NOMO-1 (cell line): ENCODE data around the gene AHRR.
"Not testable (repeated sequence)": the region's sequence is repeated elsewhere in the genome, so short reads cannot be mapped to it uniquely, and the experiment has no call there.

Experiments
- DNase-seq, 2 experiments: peaks; one replicate each; lab custom pipeline; 2025; ENCODE audit not compliant: unreplicated experiment in 2 of 2; lab: John Stamatoyannopoulos, UW

AHRR gene

DNA sequence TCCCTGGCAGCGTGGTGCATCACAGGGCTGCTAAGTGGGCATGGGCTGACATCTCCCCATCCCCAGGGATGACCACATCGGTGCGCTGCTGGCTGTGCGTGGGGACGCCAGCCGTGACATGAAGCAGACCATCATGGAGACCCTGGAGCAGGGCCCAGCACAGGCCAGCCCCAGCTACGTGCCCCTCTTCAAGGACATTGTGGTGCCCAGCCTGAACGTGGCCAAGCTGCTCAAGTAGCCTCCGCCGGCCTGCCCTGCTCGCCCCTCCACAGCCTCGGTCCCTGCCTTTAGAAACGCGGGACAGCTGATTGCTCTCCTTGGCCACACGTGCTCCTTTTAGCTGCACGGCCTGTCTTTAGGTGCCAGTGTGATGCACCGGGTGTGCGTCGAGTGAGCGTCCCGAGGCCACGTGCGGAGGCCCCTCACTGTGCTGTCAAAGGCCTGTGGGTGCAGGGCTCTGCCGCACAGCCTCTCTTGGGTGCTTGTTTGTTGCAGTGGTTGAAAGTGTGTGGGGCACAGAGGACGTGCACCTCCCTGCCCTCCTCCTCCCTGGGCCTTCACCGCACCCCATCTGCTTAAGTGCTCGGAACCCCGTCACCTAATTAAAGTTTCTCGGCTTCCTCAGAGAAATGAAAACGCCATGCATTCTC, 145.3 kb downstream of the AHRR start:
- no peak for DNase-seq

DNA sequence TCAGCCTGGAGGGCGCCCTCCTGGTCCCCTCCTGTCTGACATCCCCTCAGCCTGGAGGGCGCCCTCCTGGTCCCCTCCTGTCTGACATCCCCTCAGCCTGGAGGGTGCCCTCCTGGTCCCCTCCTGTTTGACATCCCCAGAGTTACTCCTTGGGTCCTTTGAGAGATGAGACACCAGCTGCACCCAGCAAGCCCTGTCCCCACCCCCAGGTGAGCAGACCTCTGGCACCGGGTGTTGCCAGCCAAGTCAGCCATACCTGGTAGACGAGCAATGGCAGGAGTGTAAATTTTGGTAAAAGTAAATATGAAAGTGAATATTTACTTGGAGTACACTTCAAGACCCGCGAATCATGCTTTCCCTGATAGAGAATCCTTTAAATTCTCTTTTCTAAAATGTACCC, 146.9 kb downstream of the AHRR start:
- no peak for DNase-seq

DNA sequence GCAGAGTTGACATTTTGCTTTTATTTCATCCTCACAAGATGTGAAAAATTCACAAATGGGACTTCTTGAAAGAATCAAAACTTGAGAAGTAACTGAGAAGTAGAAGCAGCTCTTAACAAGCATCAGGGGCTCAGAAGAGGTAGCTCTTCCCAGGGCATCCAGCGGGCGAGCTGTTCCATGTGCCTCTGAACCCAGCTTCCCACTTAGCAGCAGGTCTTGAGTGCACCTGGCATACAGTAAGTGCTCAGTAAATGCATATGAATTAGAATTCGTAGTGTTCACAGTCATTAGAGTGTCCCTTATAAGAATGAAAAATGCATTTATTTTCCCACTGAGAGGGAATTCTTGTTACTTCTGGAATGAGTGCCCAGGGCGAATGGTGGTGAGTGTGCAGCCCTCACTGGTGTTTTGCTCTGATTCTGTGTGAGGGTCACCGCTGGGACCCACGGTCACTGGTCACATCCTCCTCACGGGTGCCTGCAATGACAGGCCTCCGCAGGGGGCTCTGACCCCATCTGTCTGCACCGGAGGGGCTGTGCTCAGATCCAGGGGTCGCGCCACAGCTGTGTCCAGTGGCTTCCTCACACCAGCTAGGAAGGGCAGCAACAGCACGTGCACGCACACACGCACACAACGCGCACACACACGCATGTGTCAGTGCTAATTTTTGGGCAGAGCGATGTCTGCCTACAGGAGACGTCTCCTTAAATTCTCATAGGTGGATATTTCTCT, 148.4 kb downstream of the AHRR start:
- DNase-seq: no peak

DNA sequence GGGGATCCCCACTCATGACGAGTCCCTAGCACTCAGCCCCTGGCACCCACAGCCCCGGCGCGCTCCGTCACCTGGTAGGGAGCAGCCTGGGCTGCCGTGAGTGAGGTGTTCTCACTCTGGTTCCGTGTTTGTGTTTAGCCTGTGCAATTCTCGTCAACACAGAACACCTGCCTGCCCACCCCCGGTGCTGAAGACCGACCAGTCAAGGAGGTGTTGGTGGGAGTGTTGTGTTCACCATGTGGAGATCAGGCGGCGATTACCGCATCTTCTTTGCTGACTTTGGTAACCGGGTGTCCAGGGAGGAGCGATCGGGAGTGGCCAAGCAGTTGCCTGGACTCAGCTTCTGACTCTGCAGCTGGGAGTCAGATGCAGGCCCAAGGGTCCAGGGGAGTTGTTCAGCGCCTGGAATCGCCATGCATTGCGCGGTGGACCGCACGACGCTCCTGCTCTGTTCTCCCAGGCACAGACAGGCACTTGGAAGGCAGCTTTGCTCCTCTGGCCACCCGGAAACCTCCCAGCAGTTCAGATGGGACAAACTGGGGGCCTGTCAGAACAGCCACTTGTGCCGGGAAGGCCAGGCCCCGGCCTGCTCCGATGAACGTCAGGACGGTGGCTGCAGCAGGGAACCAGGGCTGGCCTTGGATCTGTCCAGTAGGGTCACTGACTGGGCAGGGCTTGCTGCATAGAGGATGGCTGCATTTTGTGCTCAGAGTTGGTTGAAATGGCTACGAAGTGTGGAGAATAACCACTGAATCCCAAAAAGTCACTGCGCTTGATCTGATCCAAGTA, 149.6 kb downstream of the AHRR start:
- no peak for DNase-seq

DNA sequence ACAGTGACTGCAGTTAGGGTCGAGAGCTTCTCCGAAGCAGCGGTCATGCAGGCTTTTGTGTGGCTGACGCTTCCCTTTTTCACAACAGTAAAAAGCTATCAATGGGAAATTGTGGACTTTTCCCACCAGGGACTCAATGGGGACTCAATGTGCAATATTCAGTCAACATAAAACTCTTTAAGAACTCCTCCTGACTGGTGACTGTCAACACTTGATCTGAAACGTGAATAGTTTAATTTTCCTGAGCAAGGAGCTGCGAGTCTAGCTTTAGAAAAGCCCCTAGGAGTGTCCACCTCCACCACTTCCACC, 150.2 kb downstream of the AHRR start:
- peak in 1 of 2 experiments; percentile 67 for DNase-seq

DNA sequence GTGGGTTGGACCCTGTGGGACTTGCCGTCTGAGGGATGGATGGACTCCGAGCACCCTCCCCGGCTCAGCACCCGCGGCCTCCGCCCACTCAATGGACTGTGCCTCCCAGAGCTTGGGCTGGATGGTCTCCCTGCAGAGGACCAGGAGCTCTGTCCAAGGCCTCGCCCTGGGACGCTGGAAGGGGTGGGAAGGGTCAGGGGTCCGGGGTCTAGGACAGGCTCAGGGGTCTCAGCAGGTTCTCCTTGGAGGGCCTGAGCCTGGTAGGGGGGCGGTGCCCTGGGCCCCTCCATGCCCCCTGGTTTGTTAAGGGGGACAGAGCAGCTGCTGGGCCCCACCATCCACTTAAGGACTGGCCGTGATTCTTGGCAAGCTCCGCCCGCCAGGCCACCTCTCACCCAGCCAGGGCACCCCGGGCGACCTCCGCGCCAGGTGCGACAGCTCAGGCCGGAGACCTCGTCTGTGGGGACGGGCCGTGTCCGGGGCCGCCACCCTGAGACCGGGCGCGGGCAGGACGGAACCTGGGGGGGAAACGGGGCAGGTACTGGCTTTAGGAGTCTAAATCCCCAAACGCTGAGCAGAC, 150.7 kb downstream of the AHRR start:
- DNase-seq: peak in 1 of 2 experiments; percentile 34

DNA sequence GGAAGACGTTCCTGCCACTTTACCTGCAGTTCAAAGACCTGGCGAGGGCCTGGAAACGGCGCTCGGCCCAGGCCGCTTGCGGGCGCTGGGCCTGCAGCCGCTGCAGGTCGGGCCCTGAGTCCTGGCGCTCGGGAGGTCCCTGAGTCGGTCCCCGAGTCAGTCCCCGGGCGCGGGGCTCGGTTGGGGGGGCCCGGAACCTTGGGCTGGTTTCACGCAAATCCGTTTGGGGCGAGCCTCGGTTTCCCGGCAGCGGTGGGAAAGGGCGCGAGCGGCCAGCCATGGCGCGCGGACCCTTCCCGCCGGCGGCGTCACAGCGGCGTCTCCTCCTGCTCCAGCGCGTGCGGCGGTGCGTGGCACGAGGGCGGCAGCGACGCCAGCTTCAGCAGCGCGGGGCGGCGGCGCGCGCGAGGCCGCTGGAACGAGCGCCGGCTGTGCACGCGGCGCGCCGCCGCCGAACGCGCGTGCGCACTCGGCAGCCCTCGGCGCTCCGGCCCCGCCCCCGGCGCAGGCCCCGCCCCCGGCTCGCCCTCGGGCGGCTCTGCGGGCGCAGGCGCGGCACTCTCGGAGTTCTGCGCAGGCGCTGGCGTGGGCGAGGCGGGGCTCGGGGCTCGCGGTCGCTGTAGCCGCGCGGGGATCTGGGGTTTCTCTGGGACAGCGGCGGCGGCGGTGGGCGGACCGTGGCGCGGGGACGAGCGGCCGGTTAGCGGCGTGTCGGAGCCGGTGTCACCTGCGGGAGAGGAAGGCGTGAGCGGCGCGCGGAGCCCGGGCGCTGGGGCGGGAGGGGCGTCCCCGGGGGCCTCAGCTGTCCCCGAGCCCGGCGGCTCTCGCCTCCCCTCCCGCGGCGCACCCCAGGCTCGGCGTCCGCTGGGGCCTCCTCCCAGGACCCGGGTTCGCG, 151.4 kb downstream of the AHRR start:
- peak; percentile 94 to 97 for DNase-seq

DNA sequence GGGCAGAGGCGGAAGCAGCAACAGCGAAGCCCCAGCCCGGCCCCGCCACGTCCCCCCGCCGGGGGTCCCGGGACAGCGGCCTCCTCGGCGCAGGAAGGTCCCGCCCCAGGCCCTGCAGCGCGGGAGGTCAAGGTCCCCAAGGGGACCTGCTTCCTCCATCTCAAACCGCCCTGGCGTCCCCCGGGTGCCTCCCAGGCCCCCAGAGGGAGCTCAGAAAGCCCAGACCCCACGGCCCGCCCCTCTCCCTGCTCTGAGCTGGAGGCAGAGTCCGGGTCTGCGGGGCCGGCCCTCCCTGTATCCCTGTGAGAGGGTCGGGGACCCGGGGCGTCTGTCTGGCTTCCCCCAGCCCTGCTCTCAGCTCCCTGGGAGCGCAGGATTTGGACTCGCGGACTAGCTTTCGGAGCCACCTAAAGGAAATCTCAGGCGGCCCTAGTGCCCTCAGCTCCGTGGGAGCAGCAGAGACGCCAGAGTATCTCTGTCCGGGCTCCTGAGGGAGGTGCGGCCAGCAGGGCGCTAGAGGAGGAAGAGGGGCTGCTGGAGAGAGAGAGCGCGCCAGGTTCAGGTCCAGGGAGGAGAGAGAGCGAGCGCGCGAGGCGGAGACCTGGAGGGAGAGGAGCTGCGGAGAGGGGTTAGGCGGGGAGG, 152.2 kb downstream of the AHRR start:
- peak; percentile 55 to 56 for DNase-seq

DNA sequence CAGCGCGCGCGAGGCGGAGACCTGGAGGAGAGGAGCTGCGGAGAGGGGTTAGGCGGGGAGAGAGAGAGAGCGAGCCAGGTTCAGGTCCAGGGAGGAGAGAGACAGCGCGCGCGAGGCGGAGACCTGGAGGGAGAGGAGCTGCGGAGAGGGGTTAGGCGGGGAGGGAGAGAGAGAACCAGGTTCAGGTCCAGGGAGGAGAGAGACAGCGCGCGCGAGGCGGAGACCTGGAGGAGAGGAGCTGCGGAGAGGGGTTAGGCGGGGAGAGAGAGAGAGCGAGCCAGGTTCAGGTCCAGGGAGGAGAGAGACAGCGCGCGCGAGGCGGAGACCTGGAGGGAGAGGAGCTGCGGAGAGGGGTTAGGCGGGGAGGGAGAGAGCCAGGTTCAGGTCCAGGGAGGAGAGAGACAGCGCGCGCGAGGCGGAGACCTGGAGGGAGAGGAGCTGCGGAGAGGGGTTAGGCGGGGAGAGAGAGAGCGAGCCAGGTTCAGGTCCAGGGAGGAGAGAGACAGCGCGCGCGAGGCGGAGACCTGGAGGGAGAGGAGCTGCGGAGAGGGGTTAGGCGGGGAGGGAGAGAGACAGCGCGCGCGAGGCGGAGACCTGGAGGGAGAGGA, 152.8 kb downstream of the AHRR start:
- not testable (repeated sequence) for DNase-seq

DNA sequence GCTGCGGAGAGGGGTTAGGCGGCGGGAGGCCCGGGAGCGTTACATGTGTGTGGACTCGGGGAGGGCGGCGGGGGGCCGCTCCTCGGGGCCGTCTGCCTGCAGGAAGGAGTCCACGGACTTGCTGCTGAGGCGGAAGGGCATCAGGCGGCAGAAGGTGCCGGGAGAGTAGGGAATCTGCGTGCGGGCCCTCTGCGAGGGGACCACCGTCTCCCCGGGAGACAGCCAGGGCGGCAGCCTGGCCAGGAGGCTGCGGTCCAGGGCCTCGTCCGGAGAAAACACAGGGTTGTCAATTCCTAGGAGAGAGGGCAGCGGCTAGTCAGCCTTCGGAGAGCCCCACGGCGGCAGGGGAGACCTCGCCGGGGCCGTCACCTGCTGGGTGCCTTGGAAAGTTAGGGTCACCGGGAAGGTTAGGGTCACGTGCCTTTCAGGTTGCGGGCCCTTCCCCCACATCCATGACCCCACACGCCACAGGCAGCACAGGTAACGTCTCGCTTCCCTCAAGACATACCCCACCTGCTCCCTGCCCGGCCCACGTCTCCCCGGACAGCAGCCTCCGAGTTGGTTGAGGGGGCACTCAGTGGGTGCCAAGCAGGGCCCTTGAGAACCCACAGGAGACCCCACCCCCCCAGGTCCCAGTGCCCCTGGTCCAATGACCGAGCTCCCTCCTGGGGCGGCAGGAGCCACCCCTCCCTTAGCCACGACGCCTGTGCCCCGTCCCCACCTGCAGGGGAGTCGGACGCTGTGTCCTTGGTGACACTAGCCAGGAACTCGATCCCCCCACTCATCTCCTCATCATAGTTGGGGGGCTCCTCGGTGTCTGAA, 153.5 kb downstream of the AHRR start:
- no peak for DNase-seq

DNA sequence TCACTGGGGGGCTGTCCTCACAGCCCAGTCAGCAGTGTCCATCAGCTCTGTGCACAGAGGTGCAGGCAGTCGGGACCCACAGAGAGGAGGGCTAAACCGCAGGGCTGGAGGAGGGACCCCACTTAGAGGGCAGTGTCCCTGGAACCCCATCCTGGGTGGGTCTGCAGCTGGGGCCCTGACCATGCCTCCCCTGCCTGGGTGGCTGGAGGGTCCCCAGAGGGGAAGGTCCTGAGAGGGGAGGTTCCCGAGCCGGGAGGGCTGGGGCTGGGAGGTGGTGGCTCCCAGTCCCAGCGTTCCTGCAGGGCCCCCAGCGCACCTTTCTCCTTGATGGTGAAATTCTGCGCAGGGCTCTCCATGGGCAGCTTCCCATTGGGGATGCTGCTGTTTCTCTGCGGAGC, 154.2 kb downstream of the AHRR start:
- DNase-seq: no peak

DNA sequence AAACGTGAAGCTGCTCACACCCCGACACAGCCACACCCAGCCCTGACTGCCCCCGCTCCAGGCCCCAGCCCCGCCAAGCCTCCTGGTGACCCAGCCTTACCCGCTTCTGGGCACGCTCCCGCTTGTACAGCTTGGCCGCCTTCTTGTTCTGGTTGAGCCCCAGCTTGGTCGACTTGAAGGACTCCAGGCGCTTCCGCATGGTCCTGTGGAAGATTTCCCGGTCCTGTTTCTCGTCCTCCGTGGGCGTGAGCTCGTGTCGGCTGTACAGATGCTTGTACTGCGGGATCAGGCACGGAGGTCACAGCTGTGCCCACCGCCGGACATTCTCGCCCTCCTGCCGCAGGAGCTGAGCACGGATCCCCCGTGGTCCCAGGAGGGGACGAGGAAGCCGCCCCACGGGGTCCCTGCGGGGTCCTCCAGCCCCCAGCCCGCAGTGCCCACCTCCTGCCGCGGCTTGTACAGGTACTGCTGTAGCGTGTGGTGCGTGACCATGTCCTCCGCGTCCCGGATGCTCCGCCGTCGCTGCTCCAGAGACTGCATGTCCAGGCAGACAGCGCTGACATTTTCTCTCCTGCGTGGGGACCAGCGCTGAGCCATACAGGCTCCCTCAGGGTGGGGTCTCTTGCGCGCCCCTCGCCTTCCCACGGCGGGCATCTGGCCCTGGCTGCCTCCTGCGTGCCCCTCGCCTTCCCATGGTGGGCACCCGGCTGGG, 154.7 kb downstream of the AHRR start:
- no peak for DNase-seq

DNA sequence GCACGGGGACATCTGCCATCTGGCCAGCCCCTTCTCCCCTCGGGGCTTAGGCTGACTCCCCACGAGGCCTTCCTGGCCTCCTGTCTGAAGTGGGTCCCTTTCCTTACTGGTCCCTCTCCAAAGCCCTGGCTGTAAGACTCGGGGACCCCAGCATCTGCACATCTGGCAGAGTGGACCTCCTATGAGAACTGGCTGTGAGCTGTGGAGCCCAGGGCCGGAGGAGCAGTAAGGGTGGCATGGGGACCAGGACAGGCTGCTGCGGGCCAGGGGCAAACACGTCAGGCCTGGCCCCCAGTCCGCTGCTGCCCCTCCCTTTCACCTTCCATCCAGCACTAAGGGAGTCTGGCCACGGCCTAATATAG, 155.3 kb downstream of the AHRR start:
- no peak for DNase-seq

DNA sequence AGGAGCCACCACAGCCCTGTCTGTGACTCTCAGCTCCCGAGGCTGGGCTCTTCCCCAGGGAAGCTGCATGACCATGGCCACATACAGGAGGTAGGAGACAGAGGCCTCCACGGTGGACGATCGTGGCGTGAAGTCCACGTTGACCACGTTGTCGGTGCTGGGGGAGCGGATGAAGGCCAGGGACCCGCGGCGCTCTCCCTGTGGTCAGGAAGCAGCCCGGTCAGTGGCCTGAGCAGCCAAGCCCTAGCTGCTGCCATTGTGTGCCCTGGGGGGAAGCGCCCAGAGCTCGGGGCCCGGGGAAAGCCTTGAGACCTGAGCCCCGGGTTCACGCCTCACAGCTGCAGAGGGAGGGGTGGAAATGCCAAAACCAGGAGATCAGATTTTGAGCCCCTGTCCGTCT, 155.7 kb downstream of the AHRR start:
- no peak for DNase-seq

DNA sequence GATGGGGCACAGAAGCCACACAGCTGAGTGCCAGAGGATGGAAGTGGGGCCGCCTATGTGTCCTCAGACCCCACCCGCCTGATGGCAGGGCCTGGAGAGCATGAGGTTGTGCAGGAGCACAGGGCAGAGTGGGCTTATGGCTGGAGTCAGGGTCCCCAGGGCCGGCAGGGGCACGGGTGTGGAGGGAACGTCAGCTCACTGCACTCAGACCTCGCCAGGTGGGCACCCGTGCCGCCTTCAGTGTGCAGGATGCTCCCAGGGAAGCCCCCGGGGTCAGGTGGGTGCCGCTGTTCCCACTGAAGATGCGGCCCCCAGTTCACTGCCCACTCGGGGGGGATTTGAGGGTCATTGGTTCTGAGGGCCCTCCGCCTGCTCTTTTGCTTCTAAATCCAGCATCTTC, 156.4 kb downstream of the AHRR start:
- no peak for DNase-seq

DNA sequence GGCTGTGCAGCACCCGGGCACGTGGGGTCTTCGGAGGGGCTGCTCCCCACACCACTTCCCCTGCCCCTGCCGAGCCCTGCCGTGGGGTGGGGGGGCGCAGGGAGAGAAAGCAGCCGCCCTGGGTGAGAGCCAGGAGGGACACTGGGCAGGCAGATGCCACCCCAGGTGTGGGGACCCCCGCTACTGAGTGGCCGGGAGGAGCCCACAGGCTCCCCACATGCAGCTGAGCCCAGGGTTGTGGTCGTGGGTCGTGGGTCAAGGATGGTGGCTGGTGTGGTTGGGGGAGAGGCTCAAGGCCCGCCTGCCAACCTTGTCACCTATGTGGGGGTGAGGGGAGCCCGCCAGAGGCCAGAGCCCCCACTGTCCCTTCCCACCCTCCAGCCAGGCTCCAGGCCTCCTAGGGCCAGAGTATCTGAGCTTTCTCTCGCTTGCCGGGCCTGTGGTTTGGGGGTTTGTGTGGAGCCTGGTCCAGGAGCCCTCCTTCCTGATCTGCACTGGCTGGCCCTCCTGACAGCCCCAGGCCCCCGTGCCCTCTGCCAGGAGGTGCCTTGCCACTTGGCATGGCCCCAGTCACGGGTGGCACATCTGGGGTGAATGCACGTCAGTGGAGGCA, 157.0 kb downstream of the AHRR start:
- no peak for DNase-seq

DNA sequence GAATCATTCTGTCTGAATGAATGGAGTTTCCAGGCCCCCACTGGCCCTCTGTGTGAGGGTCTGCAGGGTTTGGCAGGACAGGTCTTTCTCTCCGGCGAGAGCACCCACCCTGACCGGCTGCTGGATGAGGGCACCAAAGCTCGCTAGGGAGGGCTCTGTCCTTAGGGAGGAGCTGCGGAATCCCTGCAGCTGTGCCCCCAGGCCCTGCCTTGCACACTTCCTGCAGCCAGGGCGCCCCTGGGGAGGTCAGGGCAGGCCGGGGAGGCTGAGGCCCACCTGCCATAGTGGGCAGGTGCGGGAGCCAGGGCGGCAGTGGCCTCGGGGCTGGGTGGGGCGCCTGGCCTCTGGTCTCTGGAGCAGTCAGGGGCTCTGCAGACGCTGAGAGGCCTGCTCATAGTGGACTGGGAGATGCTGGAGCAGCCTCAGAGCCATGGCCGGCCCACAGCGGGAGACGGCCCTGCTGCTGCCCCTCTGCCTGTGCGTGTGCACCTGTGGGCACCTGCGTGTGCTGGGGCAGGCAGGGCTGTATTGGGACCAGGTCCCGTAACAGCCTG, 157.5 kb downstream of the AHRR start:
- DNase-seq: no peak
